Left colon (tissue), 2 donors: ENCODE results near the gene PRDM15. TPM values are rescaled to one million over a fixed set of nuclear protein-coding genes. Genes with fewer than 3 reads are reported as not detected.
"Not testable (repeated sequence)": the region's sequence is repeated elsewhere in the genome, so short reads cannot be mapped to it uniquely, and the experiment has no call there.

ENCODE experiments used
- ATAC-seq: fragments of 200-7000 bp; cut with Tn5 transposase; one replicate; pipeline ENCODE4 v1.9.1; 2020; ENCODE audit warnings: mild to moderate bottlenecking, moderate library complexity
- DNase-seq, 2 donors: peaks; one replicate each; pipeline ENCODE4 v3.0.0-alpha.2; 2020
- intact Hi-C, 2 donors: fragments of 100-400 bp; cut with DNase I in 1 of 2; cut with micrococcal nuclease in 1 of 2; formaldehyde crosslinking; loops; one replicate each; pipeline versions ENCODE4 v1.11.2 to v1.14.0; 2022; cut with DNase I, micrococcal nuclease
- total RNA-seq, 2 donors: library from RNA; stranded (reverse); fragmentation: NEBNext Ultra II Directional; extraction: Animal tissue kit (Norgen Biotek cat#: 25700); gene quantifications; one replicate each; pipeline ENCODE4 v1.2.1, GENCODE V29; 2021
- donor health status: DM: no; HTN: no; CAD: no.
- donor health status: DM: yes; HTN: yes; CAD: no.

PRDM15 gene
- total RNA-seq, 2 donors from 2014 or later = 5.1 to 7.8 TPM

GRCh38 chr21:41802198-41802584 is 77.0 kb downstream of the PRDM15 start:
- no peak for ATAC-seq
- DNase-seq = no peak
- intact Hi-C loops = no loop called here

DNA sequence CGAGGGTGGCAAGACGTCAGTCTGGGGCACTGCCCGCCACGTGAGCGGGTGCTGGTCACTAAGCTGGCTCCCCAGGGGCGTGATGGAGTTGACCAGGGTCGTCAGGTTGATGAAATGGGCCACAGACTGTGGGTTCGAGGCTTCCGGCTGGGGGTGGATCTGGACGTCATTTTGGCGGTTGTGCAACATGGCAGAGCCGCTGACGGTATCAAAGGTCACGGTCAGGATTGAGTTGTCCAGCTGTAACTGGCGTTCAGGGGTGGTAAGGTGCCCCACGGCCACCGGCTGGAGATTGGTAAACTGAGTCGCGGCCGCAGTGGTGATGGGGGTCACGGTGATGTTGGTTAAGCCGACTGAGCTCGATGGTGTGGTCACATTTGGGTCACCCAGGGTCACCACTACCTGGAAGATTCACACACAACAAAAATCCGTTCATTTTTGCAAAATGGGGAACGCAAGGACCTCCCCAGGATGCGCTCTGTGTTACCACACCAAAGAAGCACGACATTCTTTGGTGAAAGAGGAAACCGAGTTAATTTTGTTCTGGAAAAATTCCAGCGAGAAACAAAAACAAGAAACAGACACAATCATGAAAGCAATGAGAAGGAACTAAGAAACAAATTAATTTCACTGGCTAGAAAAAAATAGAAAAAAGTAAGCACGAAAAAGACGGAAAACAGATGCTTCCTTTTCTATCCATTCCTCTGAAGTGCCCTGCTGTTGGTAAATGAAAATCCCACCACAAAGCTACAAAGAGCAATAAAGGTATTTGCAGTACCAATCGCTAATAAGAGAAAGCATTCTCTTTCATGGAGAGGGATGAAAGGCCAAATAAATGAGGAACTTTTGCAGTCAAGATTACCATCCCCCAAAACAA is 77.6 kb downstream of the PRDM15 start:
- ATAC-seq (no peak), DNase-seq (no peak)
- intact Hi-C loops = no loop called here

- ATAC-seq (no peak), DNase-seq (no peak)
- intact Hi-C loops = no loop called here
Observed at GRCh38 chr21:41800425-41801320, 78.5 kb downstream of the PRDM15 start.

DNA sequence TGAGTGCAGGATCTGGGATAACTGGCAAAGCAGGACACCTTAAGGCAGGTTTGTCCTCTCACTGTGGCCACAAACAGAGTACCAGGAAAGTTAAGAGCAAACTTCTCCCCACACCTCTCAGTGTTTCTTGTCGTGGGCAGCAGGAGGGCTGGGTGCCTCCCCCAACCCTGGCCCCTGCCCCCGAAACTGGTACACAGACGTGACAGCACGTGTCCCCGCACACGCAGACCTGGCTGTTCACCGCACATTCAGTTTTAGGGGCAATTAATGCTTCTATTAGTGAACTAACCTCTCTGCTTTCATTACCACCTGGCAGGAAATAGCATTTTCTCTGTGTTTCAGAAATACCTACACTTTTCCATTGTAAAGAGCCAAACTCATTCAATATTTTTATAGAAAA is 79.4 kb downstream of the PRDM15 start:
- no peak for DNase-seq
- ATAC-seq = no peak
- intact Hi-C loops = no loop called here

- DNase-seq (no peak), ATAC-seq (no peak)
- intact Hi-C loops = no loop called here
Observed at GRCh38 chr21:41798326-41798725, 80.8 kb downstream of the PRDM15 start.

GRCh38 chr21:41796476-41797080 is 82.6 kb downstream of the PRDM15 start:
- ATAC-seq (no peak), DNase-seq (no peak)
- intact Hi-C loops = no loop called here

DNA sequence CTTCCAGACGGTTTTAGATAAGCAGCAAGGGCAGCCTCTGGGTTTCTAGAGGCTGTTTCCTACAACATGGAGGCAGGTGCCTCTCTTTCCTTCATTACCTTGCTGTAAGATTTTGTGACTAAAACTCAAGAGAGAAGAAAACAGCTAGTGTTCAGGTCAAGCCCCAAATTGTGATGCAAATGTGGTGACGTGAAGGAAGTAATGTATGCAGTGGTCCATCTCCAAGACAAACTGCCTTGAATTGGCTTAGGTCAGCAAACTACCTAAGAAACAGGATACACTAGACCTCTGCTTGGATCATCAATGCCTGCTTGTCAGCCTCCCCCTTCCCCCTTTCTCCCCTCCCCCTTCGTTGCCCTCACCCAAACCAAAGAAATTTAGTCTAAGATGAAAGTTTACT is 83.4 kb downstream of the PRDM15 start:
- DNase-seq = no peak
- intact Hi-C loops = no loop called here
- ATAC-seq = no peak

DNA sequence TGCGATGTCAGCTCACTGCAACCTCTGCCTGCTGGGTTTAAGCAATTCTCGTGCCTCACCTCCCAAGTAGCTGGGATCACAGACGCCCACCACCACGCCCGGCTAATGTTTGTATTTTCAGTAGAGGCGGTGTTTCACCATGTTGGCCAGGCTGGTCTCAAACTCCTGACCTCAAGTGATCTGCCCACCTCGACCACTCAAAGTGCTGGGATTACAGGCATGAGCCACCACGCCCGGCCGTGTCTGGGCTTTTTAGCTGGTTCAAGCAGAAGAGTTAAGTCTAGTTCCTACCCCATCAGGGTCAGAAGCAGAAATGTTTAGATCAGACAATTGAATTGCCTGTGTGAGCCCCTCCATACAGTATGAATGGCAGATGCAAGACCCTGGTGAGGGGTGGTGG is 84.5 kb downstream of the PRDM15 start:
- DNase-seq = no peak
- intact Hi-C loops = no loop called here
- no peak for ATAC-seq

DNA sequence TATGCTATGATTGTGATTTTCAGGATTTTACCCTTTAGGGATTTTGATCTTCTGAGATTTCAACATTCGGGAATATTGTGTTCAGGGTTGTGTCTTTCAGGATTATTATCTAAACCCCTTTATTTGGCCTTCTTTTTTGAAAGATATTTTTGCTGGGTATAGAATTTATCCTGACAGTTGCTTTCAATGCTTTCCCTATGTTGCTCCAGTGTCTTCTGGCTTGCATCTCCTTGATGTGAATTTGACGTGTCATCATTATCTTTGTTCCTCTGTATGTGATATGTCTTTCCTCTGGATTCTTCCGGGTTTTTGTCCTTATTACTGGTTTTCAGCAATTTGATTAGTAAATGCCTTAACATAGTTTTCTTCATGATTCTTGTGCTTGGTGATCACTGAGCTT is 86.4 kb downstream of the PRDM15 start:
- intact Hi-C loops = no loop called here
- no peak for ATAC-seq
- DNase-seq = no peak

DNA sequence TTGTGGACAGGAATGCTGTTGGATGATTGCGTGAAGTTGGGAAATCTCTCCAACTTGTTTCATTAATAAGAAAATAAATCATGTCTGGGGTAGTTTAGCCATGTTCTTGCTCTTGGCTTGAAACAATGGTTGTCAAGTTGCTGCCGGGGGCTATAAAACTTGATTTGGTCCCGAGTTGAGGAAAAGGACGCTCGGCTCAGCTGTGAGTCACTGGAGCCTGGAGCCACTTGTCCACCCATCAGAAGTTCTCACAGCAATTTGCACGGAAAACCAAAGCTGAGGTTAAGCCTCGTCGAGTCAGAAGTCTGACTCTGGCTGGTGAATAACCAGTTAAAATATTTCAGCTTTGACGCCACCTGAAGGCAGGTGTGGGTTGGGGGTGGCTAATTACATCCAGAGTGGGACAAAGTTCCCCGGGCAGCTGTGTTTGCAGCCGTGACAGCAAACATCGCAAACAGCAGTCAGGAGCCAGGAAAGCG is 92.6 kb downstream of the PRDM15 start:
- ATAC-seq = peak; percentile 30
- no peak for DNase-seq
- intact Hi-C loops = loop anchor here in 1 of 2 donors (10.0 kb wide), 1 partner anchor 502 kb away; no protein-coding TSS in a partner anchor

GRCh38 chr21:41785262-41785661 is 93.9 kb downstream of the PRDM15 start:
- intact Hi-C loops = loop anchor here in 1 of 2 donors (10.0 kb wide), 1 partner anchor 500 kb away; no protein-coding TSS in a partner anchor
- not testable (repeated sequence) for ATAC-seq, DNase-seq

DNA sequence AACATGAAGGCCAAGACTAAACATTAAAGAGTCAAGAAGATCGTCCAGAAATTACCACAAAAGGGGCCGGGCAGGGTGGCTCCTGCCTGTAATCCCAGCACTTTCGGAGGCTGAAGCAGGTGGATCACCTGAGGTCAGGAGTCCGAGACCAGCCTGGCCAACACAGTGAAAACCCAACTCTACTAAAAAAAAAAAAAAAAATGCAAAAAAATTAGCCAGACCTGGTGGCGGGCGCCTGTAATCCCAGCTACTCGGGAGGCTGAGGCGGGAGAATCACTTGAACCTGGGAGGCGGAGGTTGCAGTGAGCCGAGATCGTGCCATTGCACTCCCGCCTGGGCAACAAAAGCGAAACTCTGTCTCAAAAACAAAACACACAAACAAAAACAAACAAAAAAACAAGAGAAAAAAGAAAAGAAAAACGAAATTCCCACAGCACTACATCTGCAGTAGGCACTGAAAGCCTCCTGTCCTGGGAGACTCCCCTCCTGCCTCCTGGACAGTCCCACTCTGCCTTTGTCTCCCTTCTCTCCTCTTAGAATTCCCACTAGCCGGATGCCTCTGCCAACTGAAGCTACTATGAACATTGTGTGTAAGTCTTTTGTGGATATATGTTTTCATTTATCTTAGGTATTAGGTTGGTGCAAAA is 94.6 kb downstream of the PRDM15 start:
- ATAC-seq = no peak

DNA sequence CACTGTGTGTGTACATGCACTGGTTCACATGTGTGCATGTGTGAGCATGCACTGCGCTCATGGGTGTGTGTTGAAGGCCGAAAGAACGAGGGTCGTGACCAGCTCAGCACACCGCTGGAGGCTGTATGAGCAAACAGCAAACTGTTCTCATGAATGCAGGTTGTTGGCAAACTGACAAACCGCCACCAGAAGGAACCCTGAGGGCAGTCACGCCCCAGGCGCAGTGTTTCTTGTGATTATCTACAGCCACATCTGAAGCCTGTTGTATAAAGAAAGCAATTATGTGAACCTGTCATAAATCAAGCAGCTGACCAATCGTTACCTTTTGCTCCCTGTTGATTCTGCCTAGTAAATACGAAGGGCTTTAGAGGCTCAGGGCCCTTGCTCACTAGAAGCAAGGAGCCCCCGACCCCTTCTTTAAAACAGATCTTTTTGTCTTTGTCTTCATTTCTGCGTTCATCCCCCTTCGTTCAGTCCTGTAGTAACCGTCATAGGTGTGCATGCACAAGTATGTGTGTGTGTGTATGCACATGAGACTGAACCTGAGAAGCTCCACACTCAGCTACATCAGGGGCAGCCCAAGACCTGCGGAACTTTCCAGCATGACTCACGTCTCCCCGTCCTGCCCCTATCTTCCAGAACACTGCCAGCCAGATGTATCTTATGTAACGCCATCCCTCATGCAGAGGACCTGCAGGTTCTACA is 95.5 kb downstream of the PRDM15 start:
- DNase-seq = peak; percentile 88 to 89
- intact Hi-C loops = loop anchor here in 1 of 2 donors (10.0 kb wide), 1 partner anchor 499 kb away; no protein-coding TSS in a partner anchor
- peak; percentile 76 for ATAC-seq

More for the DNA sequence above, 94.6 kb downstream of the PRDM15 start:
- intact Hi-C loops = loop anchor here in 1 of 2 donors (10.0 kb wide), 1 partner anchor 500 kb away; no protein-coding TSS in a partner anchor
- no peak for DNase-seq

- ATAC-seq (no peak), DNase-seq (no peak)
- intact Hi-C loops = loop anchor here in 1 of 2 donors (10.0 kb wide), 1 partner anchor 496 kb away; no protein-coding TSS in a partner anchor
Observed at GRCh38 chr21:41781050-41781410, 98.1 kb downstream of the PRDM15 start.

GRCh38 chr21:41780337-41781049 is 98.7 kb downstream of the PRDM15 start:
- ATAC-seq (no peak), DNase-seq (no peak)
- intact Hi-C loops = loop anchor here in 1 of 2 donors (10.0 kb wide), 1 partner anchor 496 kb away; no protein-coding TSS in a partner anchor

- ATAC-seq = peak; percentile 57
- peak in 1 of 2 donors; percentile 39 for DNase-seq
Observed at GRCh38 chr21:41779659-41780058, 99.5 kb downstream of the PRDM15 start.

More at GRCh38 chr21:41779659-41780058, 99.5 kb downstream of the PRDM15 start:
- intact Hi-C loops = loop anchor here (5.0 to 10.0 kb wide), 3 partner anchors 165 to 495 kb away; no protein-coding TSS in a partner anchor
